22Rv1 (cell line): Measurements from ENCODE around the gene EPGN.

ENCODE experiments used
- CTCF ChIP-seq: fragments of 450-650 bp; IDR thresholded peaks from 2 replicates; pipeline ENCODE4 v1.5.1; 2017; ENCODE audit warnings: mild to moderate bottlenecking
- ZFX ChIP-seq: fragments of 450-650 bp; IDR thresholded peaks from 2 replicates; pipeline ENCODE4 v1.6.1; 2017; ENCODE audit warnings: antibody characterized with exemption, borderline replicate concordance

- TF ChIP-seq CTCF (no peak), ZFX (no peak)
Observed at GRCh38 chr4:74365761-74366160, 57.5 kb downstream of the EPGN start.
